ENCODE measurements around the gene TGFBR2. TPM values are rescaled to one million over a fixed set of nuclear protein-coding genes. Genes with fewer than 3 reads are reported as not detected.

TGFBR2 gene
- total RNA-seq, 1 experiment from 2014 or later, result 45.9 TPM

DNA sequence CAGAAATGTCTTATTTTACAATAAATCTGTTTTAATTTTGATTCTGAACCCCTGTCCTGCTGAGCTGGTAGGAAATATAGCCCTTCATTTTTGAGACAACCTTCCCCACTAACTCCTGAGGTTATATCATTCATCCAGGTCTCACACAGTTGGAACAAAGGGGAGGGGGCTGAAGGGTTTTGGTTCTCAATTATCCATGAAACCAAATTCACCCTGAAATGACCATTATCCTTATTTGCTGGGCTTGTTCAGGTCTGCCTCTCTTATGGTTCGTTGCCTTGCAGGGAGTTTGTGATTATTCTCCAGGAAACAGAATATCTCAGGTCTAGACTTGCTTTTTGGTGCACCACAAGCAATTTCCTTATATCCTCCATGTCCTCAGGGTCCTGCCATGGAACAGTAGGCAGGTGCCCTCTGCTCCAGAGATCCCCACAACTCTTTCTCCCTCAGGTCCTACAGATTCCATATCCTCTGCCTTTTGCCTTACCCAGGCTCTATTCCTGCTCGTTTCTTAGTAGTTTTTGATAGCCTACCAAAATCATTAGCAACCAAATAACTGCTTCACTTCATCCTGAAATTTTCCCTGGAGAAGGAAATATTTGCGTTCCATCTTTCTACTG, 94.4 kb downstream of the TGFBR2 start:
- POLR2A ChIA-PET, result no interaction called here

GRCh38 chr3:30702038-30702827, 95.8 kb downstream of the TGFBR2 start:
- TF ChIP-seq SIN3A (IDR thresholded peaks at IDR 0.05; ENCODE audit: borderline replicate concordance, insufficient read depth, low read depth, low read length), result no peak
- no peak for TF ChIP-seq POLR2AphosphoS5 (IDR thresholded peaks at IDR 0.05; ENCODE audit: low read depth, low read length)
- no peak for TF ChIP-seq TCF7L2 (IDR thresholded peaks at IDR 0.05; ENCODE audit: low read depth, low read length)
- TF ChIP-seq REST (IDR thresholded peaks at IDR 0.05; ENCODE audit: insufficient read depth in 1 of 2, low read depth in 2 of 2, low read length in 1 of 2), result no peak
- TF ChIP-seq, protein P1, sequence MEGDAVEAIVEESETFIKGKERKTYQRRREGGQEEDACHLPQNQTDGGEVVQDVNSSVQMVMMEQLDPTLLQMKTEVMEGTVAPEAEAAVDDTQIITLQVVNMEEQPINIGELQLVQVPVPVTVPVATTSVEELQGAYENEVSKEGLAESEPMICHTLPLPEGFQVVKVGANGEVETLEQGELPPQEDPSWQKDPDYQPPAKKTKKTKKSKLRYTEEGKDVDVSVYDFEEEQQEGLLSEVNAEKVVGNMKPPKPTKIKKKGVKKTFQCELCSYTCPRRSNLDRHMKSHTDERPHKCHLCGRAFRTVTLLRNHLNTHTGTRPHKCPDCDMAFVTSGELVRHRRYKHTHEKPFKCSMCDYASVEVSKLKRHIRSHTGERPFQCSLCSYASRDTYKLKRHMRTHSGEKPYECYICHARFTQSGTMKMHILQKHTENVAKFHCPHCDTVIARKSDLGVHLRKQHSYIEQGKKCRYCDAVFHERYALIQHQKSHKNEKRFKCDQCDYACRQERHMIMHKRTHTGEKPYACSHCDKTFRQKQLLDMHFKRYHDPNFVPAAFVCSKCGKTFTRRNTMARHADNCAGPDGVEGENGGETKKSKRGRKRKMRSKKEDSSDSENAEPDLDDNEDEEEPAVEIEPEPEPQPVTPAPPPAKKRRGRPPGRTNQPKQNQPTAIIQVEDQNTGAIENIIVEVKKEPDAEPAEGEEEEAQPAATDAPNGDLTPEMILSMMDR (IDR thresholded peaks at IDR 0.05), result no peak
- H3K27ac ChIP-seq (ENCODE audit: low read length), result no peak overlapping the region
- in situ Hi-C loops (cut with HindIII; ENCODE audit: low pct_unique_long_range_greater_than_20kb, low sequenced_read_pairs), result no loop called here
- ChIA-PET POLR2A (no interaction called here), CTCF (no interaction called here)
- intact Hi-C loops (cut with micrococcal nuclease; ENCODE audit: unreplicated experiment), result loop anchor here (5.0 kb wide), 1 partner anchor 45 kb away; no protein-coding TSS in a partner anchor
- H3K9me3 ChIP-seq (ENCODE audit: control insufficient read depth, insufficient read depth, low read depth, low read length), result no peaks in the 10 kb centered on the region
- no peaks in the 10 kb centered on the region for H3K27me3 ChIP-seq (ENCODE audit: control insufficient read depth, insufficient read depth, low read length)
- no peaks in the 10 kb centered on the region for H3K4me1 ChIP-seq (ENCODE audit: control insufficient read depth, insufficient read depth, low read length)
- DNase-seq (ENCODE audit: low read depth, low spot score) (no peak), ATAC-seq (no peak)
- no peaks in the 10 kb centered on the region; the same call in 1 of the 2 replicates for H3K36me3 ChIP-seq (ENCODE audit: control insufficient read depth, insufficient read depth, low read length)
- no TSS peak for BruUV-seq (replicated peaks)
- no peak overlapping the region for H3K4me3 ChIP-seq (ENCODE audit: low read depth in 2 of 2, low read length in 2 of 2)

More for the DNA sequence above, 94.4 kb downstream of the TGFBR2 start:
- CTCF ChIA-PET, result no interaction called here
- no peaks in the 10 kb centered on the region; the same call in 1 of the 2 replicates for H3K36me3 ChIP-seq (ENCODE audit: control insufficient read depth, insufficient read depth, low read length)
- BruUV-seq (replicated peaks), result no TSS peak
- in situ Hi-C loops (cut with HindIII; ENCODE audit: low pct_unique_long_range_greater_than_20kb, low sequenced_read_pairs), result no loop called here
- H3K27me3 ChIP-seq (ENCODE audit: control insufficient read depth, insufficient read depth, low read length), result no peaks in the 10 kb centered on the region
- intact Hi-C loops (cut with micrococcal nuclease; ENCODE audit: unreplicated experiment), result loop anchor here (5.0 kb wide), 1 partner anchor 46 kb away; no protein-coding TSS in a partner anchor
- H3K4me1 ChIP-seq (ENCODE audit: control insufficient read depth, insufficient read depth, low read length), result no peaks in the 10 kb centered on the region
- no peak overlapping the region for H3K27ac ChIP-seq (ENCODE audit: low read length)
- TF ChIP-seq REST (IDR thresholded peaks at IDR 0.05; ENCODE audit: insufficient read depth in 1 of 2, low read depth in 2 of 2, low read length in 1 of 2) (no peak), POLR2AphosphoS5 (IDR thresholded peaks at IDR 0.05; ENCODE audit: low read depth, low read length) (no peak), SIN3A (IDR thresholded peaks at IDR 0.05; ENCODE audit: borderline replicate concordance, insufficient read depth, low read depth, low read length) (no peak), TCF7L2 (IDR thresholded peaks at IDR 0.05; ENCODE audit: low read depth, low read length) (no peak)
- TF ChIP-seq, protein P1 (IDR thresholded peaks at IDR 0.05), result no peak
- DNase-seq (ENCODE audit: low read depth, low spot score) (no peak), ATAC-seq (no peak)
- no peak overlapping the region for H3K4me3 ChIP-seq (ENCODE audit: low read depth in 2 of 2, low read length in 2 of 2)
- no peaks in the 10 kb centered on the region for H3K9me3 ChIP-seq (ENCODE audit: control insufficient read depth, insufficient read depth, low read depth, low read length)

All from Panc1 (cell line).